HCT116 (cell line): Measurements from ENCODE around the gene PSENEN. TPM values are rescaled to one million over a fixed set of nuclear protein-coding genes. Genes with fewer than 3 reads are reported as not detected.

Source experiments
- ATAC-seq: fragments of 200-7000 bp; cut with Tn5 transposase; 2 replicates; pipeline ENCODE4 v1.9.1; 2020; ENCODE audit warnings: mild to moderate bottlenecking, moderate library complexity
- BruUV-seq: library from RNA; stranded (reverse); fragments of 400-500 nt; replicated peaks from 2 replicates; lab custom pipeline; 2021; lab: Mats Ljungman, UMichigan
- CTCF ChIA-PET: fragments of 300-600 bp; sonication (Branson Sonifier 250); formaldehyde crosslinking; loops from one replicate; lab custom pipeline; 2021; ENCODE audit warnings: antibody characterized with exemption; lab: Charles Lee
- POLR2A ChIA-PET: fragments of 300-600, 350-600 bp; sonication (Branson Sonifier 250); formaldehyde crosslinking; loops from one replicate; lab custom pipeline; 2021; ENCODE audit warnings: antibody characterized with exemption; lab: Charles Lee
- RAD21 ChIA-PET, 2 experiments: fragments of 300-600 bp; sonication (Branson Sonifier 250); formaldehyde crosslinking; loops; one replicate each; lab custom pipeline; 2023; ENCODE audit warnings: low total read pairs in 2 of 2; ENCODE audit not compliant: uncharacterized antibody in 2 of 2, unreplicated experiment in 2 of 2, low non-redundant PET in 1 of 2; lab: Charles Lee
- DNase-seq: peaks from one replicate; pipeline ENCODE4 v3.0.0-alpha.2; 2010; ENCODE audit warnings: low read depth, low spot score
- H2AFZ ChIP-seq: fragments of 200-600 bp; shearing (Covaris generic), sonication (generic); 2 replicates; pipeline ENCODE4 v1.6.1; 2017; ENCODE audit warnings: low read depth, mixed run types, mixed read lengths, antibody characterized with exemption, low read length; ENCODE audit not compliant: poor library complexity, severe bottlenecking
- H3K27ac ChIP-seq: 2 replicates; pipeline ENCODE4 v1.5.1; 2012; ENCODE audit warnings: low read depth, low read length
- H3K27me3 ChIP-seq: fragments of 200-600 bp; sonication (generic); 2 replicates; pipeline ENCODE4 v1.6.1; 2016; ENCODE audit warnings: mixed run types, low read length, mixed read lengths; ENCODE audit not compliant: insufficient read depth
- H3K36me3 ChIP-seq, 2 experiments: fragments of 200-500 bp in 1 of 2; fragments of 200-600 bp in 1 of 2; sonication (Bioruptor generic) in 1 of 2; sonication (generic) in 1 of 2; 2 replicates each; pipeline versions ENCODE4 v1.5.1 to v1.6.1; 2014 to 2016; ENCODE audit warnings: low read length in 2 of 2, inconsistent platforms in 1 of 2, mixed read lengths in 1 of 2, mixed run types in 1 of 2; ENCODE audit not compliant: insufficient read depth in 2 of 2, control insufficient read depth in 1 of 2
- H3K4me1 ChIP-seq, 2 experiments: fragments of 200-600 bp in 1 of 2; sonication (generic) in 1 of 2; 2 replicates each; pipeline versions ENCODE4 v1.5.1 to v1.6.1; 2012 to 2017; ENCODE audit warnings: low read length in 2 of 2, inconsistent platforms in 1 of 2, mild to moderate bottlenecking in 1 of 2, mixed read lengths in 1 of 2, mixed run types in 1 of 2, moderate library complexity in 1 of 2; ENCODE audit not compliant: insufficient read depth in 2 of 2, control insufficient read depth in 1 of 2
- H3K4me2 ChIP-seq: fragments of 200-600 bp; sonication (generic); 2 replicates; pipeline ENCODE4 v1.6.1; 2017; ENCODE audit warnings: mixed run types, low read length, mixed read lengths
- H3K4me3 ChIP-seq, 2 experiments: fragments of 200-600 bp in 1 of 2; sonication (generic) in 1 of 2; replicated peaks in 1 of 2; 2 replicates each; pipeline ENCODE4 v1.5.1; 2011 to 2016; ENCODE audit warnings: low read length in 2 of 2, control low read depth in 1 of 2, low read depth in 1 of 2, mild to moderate bottlenecking in 1 of 2, mixed read lengths in 1 of 2, mixed run types in 1 of 2
- H3K79me2 ChIP-seq: fragments of 200-600 bp; sonication (generic); 2 replicates; pipeline ENCODE4 v1.6.1; 2017; ENCODE audit warnings: mild to moderate bottlenecking, mixed run types, low read length, moderate library complexity, mixed read lengths; ENCODE audit not compliant: insufficient read depth
- H3K9ac ChIP-seq: fragments of 200-600 bp; sonication (generic); 2 replicates; pipeline ENCODE4 v1.6.1; 2016; ENCODE audit warnings: low read length, mixed read lengths
- H3K9me2 ChIP-seq: fragments of 200-600 bp; sonication (generic), shearing (Covaris generic); 2 replicates; pipeline ENCODE4 v1.6.1; 2017; ENCODE audit warnings: mixed run types, mild to moderate bottlenecking, moderate library complexity; ENCODE audit not compliant: insufficient read depth
- H3K9me3 ChIP-seq, 2 experiments: fragments of 200-500 bp in 1 of 2; fragments of 200-600 bp in 1 of 2; sonication (Bioruptor generic) in 1 of 2; sonication (generic) in 1 of 2; 2 replicates each; pipeline ENCODE4 v1.6.1; 2014 to 2017; ENCODE audit warnings: low read length in 2 of 2, mixed read lengths in 2 of 2, inconsistent platforms in 1 of 2, low read depth in 1 of 2, mild to moderate bottlenecking in 1 of 2, mixed run types in 1 of 2, moderate library complexity in 1 of 2; ENCODE audit not compliant: control insufficient read depth in 1 of 2, insufficient read depth in 1 of 2
- H4K20me1 ChIP-seq: fragments of 200-600 bp; sonication (generic), shearing (Covaris generic); 2 replicates; pipeline ENCODE4 v1.6.1; 2017; ENCODE audit warnings: mixed run types, mild to moderate bottlenecking, moderate library complexity; ENCODE audit not compliant: insufficient read depth
- intact Hi-C: fragments of 100-400 bp; cut with micrococcal nuclease; formaldehyde crosslinking; loops from 2 replicates; pipeline ENCODE4 v1.10.0; 2022
- total RNA-seq: library from RNA; stranded (reverse); gene quantifications from one replicate; pipeline ENCODE4 v1.2.1, GENCODE V29; 2021; ENCODE audit not compliant: unreplicated experiment
- TF ChIP-seq, protein P1 (sequence below): IDR thresholded peaks from 2 replicates; pipeline ENCODE4 v1.6.1; 2012
- TF ChIP-seq, protein P2 (sequence below), 3 experiments: fragments of 200-600 bp in 1 of 3; sonication (generic) in 1 of 3; IDR thresholded peaks in 2 of 3; conservative IDR thresholded peaks in 1 of 3; 2 replicates each; pipeline ENCODE4 v1.5.1; 2012 to 2017; ENCODE audit warnings: low read depth in 2 of 3, low read length in 2 of 3, antibody characterized with exemption in 1 of 3, borderline replicate concordance in 1 of 3, control low read depth in 1 of 3, mild to moderate bottlenecking in 1 of 3, mixed read lengths in 1 of 3, mixed run types in 1 of 3, moderate library complexity in 1 of 3; ENCODE audit not compliant: insufficient read depth in 1 of 3

Gene PSENEN
- total RNA-seq, 1 experiment from 2014 or later = 55.3 TPM

DNA sequence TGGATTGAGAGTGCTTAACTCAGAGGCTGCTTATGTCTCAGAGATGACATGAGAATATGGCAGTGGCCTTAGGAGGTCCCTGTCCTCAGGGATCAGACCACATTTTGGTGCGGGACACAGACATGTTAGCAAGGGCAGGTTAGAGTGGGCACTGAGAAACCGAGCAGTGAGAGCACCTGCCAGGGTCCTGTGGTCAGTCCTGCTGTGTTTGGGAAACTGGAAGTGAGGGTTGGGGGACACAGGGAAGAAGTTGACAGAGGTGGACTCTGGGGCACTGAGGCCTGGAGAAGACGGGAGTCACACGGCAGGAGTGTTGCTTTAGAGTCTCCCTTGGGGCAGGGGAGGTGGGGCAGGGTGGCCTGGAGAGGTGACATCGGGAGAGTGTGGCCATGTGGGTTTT, 10.6 kb upstream of the PSENEN start:
- H3K36me3 ChIP-seq = peaks cover 36 to 44% of the 10 kb centered on the region in 2 experiments; a peak in 3 of 4 replicates
- BruUV-seq = no TSS peak
- POLR2A ChIA-PET = no interaction called here

More for the DNA sequence above, 10.6 kb upstream of the PSENEN start:
- no peak for DNase-seq
- Histone ChIP-seq H3K9ac (no peak overlapping the region), H3K27me3 (no peaks in the 10 kb centered on the region), H3K79me2 (no peaks in the 10 kb centered on the region), H3K4me3 (no peak overlapping the region), H4K20me1 (no peaks in the 10 kb centered on the region), H3K4me1 (peaks cover 4 to 5% of the 10 kb centered on the region in 2 experiments; a peak in 2 of 4 replicates), H3K9me3 (no peaks in the 10 kb centered on the region), H2AFZ (no peak overlapping the region), H3K9me2 (no peaks in the 10 kb centered on the region), H3K4me2 (no peak overlapping the region), H3K27ac (no peak overlapping the region)
- no peak for ATAC-seq
- ChIA-PET CTCF (no interaction called here), RAD21 (no interaction called here)
- TF ChIP-seq, protein P1, sequence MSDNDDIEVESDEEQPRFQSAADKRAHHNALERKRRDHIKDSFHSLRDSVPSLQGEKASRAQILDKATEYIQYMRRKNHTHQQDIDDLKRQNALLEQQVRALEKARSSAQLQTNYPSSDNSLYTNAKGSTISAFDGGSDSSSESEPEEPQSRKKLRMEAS = no peak
- TF ChIP-seq, protein P2, sequence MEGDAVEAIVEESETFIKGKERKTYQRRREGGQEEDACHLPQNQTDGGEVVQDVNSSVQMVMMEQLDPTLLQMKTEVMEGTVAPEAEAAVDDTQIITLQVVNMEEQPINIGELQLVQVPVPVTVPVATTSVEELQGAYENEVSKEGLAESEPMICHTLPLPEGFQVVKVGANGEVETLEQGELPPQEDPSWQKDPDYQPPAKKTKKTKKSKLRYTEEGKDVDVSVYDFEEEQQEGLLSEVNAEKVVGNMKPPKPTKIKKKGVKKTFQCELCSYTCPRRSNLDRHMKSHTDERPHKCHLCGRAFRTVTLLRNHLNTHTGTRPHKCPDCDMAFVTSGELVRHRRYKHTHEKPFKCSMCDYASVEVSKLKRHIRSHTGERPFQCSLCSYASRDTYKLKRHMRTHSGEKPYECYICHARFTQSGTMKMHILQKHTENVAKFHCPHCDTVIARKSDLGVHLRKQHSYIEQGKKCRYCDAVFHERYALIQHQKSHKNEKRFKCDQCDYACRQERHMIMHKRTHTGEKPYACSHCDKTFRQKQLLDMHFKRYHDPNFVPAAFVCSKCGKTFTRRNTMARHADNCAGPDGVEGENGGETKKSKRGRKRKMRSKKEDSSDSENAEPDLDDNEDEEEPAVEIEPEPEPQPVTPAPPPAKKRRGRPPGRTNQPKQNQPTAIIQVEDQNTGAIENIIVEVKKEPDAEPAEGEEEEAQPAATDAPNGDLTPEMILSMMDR (IDR thresholded peaks at IDR 0.05 in 2 of 3, conservative IDR thresholded peaks at IDR 0.05 in 1 of 3; ENCODE audit: borderline replicate concordance in 1 of 3, insufficient read depth in 1 of 3, low read depth in 2 of 3, low read length in 2 of 3) = no peak
- intact Hi-C loops = no loop called here
